Fibroblast of skin of scalp (primary cell): ENCODE data around the gene CABYR.
"Not testable (repeated sequence)": the region's sequence is repeated elsewhere in the genome, so short reads cannot be mapped to it uniquely, and the experiment has no call there.

ENCODE experiments used
- DNase-seq: peaks from one replicate; pipeline ENCODE4 v3.0.0-alpha.2; 2013

The CABYR gene

DNA sequence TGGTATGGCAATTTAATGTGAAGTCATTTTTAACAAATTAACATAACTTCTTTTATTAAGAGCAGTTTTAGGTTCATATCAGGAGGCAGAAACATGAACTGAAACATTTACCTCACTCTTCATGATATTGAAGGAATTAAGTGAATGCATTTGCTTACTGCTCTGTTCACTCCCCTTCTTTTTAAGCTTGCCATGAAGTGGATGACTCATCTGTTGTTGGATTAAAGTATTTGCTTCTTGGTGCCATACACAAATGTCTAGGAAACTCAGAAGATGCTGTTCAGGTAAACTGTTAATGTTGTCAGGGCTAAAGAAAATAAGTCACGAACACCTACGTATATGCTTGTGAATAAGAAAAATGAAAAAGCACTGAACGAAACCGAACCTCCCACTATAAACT is 10.2 kb upstream of the CABYR start:
- DNase-seq = no peak

GRCh38 chr18:24130494-24130893 is 8.4 kb upstream of the CABYR start:
- DNase-seq = no peak

- DNase-seq = peak; percentile 11
Observed at GRCh38 chr18:24136967-24137373, 1.9 kb upstream of the CABYR start.

- no peak for DNase-seq
Observed at GRCh38 chr18:24138409-24138788, 463 bp upstream of the CABYR start.

DNA sequence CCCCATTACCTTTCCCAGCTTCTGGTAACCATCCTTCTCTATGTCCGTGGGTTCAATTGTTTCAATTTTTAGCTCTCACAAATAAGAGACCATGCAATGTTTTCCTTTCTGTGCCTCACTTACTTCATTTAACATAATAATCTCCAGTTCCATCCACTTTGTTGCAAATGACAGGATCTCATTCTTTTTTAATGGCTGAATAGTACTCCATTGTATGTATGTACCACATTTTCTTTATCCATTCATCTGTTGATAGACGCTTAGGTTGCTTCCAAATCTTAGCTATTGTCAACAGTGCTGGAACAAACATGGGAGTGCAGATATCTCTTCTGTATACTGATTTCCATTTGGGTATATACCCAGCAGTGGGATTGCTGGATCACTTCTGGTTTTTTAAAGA is 1.8 kb downstream of the CABYR start:
- no peak for DNase-seq

DNA sequence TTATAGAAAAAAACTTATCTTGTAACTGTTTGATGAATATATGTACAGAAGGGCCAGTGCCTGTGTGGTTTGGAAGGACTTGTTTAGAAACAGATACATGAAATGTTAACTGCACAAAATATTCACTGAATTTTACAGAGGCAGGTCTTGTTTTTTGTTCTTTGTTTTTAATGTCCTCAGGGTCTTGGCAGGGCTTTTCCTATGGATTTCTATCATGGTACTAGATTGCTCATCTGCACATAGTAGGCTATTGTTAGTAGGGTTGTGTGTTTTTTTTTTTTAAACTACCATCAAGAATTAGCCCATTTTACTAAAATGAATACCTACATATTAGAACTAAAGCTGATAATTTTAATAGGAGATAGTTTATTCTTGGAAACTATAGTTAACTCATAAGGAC is 3.5 kb downstream of the CABYR start:
- DNase-seq = no peak

DNA sequence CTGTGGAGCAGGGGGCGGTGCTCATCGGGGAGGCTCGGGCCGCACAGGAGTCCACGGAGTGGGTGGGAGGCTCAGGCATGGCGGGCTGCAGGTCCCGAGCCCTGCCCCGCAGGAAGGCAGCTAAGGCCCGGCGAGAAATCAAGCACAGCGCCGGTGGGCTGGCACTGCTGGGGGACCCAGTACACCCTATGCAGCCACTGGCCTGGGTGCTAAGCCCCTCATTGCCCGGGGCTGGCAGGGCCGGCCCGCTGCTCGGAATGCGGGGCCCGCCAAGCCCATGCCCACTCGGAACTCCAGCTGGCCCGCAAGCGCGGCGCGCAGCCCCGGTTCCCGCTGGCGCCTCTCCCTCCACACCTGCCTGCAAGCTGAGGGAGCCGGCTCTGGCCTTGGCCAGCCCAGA is 10.7 kb downstream of the CABYR start:
- not testable (repeated sequence) for DNase-seq

- DNase-seq = no peak
Observed at GRCh38 chr18:24153397-24153796, 14.5 kb downstream of the CABYR start.

GRCh38 chr18:24157855-24158254 is 19.0 kb downstream of the CABYR start:
- no peak for DNase-seq

DNA sequence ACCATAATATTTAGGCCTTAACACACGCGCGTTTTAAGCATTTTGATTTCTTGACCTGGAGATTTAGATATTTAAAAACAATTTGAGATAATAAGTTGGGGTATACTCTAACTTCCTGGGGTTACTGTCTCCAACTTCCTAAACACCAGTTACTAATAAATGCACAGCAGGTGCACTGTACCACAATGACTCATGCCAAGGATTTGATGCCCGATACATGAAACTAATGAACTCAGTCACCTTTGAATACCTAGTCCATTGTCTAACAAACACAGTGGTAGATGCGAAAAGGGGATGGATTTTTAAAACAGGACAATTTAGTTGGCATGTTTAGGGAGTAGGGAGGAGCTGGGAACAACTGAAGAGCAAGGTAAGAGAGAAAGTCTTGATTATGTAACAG is 21.2 kb downstream of the CABYR start:
- no peak for DNase-seq

GRCh38 chr18:24161304-24161703 is 22.4 kb downstream of the CABYR start:
- no peak for DNase-seq

- peak; percentile 48 for DNase-seq
Observed at GRCh38 chr18:24168496-24168895, 29.6 kb downstream of the CABYR start.

GRCh38 chr18:24170360-24170759 is 31.5 kb downstream of the CABYR start:
- DNase-seq = no peak

GRCh38 chr18:24173997-24174396 is 35.1 kb downstream of the CABYR start:
- DNase-seq = no peak

- DNase-seq = peak; percentile 54
Observed at GRCh38 chr18:24176727-24177416, 38.0 kb downstream of the CABYR start.

DNA sequence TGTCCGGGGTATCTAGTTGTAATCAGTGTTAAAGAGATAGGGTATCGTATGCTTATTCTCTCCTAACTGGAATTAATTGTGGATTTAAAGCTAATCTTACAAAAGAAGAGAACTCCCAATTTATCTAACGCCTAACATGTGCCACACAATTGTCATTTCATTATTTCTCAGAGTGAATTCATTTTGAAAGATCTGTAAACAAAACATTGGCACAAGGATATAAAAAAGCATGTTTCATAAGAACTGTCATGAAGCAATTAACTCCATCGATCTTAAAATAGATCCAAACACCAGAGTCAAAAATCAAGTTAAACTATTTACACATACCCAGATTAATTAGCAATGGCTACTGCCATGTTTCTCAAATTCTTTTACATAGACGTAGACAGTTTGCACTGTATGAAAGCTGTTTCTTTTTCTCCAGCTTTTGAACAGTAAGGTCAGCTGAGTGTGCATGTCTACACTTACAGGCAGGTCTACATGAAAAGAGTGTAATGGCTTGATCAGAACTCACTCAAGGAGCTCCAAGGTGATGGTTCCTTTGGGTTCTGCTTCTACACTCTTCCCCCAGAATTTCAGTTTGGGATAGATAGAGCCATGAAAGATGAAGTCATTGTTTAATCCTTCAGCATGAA is 38.8 kb downstream of the CABYR start:
- DNase-seq = no peak

GRCh38 chr18:24180048-24180447 is 41.2 kb downstream of the CABYR start:
- no peak for DNase-seq

GRCh38 chr18:24181806-24182205 is 42.9 kb downstream of the CABYR start:
- peak; percentile 68 for DNase-seq

DNA sequence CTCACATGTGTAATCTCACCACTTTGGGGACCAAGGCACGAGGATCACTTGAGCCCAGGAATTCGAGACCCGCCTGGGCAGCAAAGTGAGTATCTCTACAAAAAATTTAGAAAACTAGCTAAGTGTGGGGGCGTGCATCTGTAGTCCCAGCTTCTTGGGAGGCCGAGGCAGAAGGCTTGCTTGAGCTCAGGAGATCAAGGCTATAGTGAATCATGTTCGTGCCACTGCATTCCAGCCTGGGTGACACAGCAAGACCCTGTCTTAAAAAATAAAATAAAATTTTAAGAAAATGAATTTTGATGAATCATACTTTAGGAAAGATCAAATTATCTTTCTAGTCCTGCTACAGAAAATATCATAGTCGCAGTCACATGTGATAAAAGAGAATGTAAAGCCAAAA is 46.9 kb downstream of the CABYR start:
- DNase-seq = peak; percentile 76

- DNase-seq = no peak
Observed at GRCh38 chr18:24187049-24187448, 48.2 kb downstream of the CABYR start.

DNA sequence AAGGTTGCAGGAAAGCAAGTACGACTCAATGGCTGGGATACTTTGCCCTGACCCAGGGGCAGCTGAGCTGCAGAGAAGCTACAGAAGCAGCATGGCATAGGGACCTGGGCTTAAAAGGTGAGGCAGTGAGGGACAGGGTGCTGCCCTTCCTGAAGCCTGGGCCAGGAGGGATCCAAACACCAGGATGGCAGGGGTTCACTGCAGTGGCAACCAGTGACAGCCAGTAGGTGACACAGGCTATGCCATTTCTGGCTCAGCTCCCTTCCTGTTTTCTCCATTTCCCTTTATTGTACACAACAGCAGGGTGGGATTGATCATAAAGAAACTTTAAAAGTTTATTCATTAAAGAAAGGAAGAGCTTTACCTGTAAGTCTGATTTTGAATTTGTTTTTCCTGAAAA is 48.8 kb downstream of the CABYR start:
- no peak for DNase-seq

GRCh38 chr18:24188120-24188519 is 49.3 kb downstream of the CABYR start:
- no peak for DNase-seq

DNA sequence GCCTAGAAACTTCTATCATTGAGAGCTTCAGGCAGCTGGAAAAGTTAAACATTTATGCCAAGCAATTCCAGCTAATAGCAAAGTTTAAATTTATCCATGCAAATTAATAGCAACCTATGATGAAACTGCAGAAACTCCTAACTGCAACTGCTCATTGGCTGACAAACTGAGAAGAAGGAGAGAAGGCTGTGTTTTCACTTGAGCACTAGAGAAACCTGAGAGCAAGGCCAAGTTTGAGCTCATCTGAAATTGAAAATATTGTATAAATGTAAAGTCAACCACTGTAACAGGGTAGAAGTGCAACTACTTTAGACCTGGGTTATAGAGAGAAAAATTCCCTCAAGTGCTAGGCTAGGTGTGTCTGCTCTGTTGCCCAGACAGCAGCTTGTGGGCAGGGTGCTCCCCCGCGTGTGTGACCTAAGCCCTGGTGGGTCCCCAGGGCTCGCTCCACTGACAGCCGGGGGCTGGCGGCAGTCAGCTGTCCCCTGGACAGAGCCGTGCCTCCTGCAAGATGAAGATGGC is 50.2 kb downstream of the CABYR start:
- DNase-seq = no peak

DNA sequence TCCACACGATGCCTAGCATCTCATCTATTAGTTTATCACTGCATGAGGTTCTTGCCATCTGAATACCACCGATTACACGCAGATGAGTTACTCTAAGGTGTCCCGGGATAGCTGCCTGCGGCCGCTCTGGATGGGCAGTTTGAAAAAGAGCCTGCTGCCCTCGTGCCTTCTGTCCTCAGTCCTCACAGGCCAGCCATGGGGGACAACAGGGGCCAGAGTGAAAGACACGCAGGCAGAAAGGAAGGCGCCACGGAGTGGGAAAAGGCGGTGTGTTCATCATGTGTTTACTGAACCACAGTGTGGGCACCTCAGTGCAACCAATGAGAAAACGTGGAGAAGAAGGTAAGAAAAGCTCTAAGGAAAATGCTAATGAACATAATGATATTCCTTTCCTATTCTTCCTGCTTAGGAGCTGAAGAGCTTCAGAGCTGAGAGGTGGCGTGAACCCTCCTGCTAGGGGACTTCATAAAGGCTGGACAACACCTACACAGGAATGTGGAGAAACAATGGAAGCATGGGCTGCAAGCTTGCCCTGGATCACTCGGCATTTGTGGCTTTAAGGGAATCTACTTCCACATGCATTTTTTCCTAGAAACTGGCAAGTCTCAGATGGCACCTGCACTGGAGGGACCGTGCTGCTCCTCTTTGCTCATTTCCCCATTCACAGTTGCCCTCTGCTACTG is 50.9 kb downstream of the CABYR start:
- DNase-seq = no peak
